ENCODE data around the gene RASA3. TPM values are rescaled to one million over a fixed set of nuclear protein-coding genes. Genes with fewer than 3 reads are reported as not detected.
"Not testable (repeated sequence)": the region's sequence is repeated elsewhere in the genome, so short reads cannot be mapped to it uniquely, and the experiment has no call there.

Gene RASA3
- total RNA-seq, 1 experiment from 2014 or later = 21.4 TPM

DNA sequence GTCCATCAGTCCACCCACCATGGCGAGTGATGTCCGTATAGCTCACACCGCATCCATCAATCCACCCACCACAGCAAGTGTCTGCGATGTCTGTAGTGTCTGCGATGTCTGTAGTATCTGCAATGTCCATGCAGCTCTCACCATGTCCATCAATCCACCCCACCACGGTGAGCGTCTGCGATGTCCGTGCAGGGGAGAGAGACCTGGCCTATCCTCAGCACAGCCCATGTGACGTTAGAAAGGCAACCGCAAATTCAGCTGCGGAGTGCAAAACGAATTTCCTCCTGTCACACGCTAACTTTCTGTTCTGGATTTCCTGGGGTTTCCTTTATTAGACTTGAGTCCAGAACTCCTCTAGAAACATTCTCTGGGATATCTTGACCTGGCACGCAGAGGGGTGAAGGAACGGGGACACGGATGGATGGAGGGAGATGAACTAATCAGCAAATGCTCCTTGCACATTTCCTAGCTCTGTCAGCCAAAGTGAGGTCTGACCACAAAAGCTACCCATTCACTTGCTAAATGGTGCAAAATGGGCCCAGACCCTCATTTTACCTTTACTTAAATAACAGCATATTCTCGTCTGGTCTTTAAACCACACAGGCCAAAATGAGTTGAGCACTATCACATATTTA lies 18.3 kb downstream of the RASA3 start:
- no peak for DNase-seq (ENCODE audit: low spot score)

DNA sequence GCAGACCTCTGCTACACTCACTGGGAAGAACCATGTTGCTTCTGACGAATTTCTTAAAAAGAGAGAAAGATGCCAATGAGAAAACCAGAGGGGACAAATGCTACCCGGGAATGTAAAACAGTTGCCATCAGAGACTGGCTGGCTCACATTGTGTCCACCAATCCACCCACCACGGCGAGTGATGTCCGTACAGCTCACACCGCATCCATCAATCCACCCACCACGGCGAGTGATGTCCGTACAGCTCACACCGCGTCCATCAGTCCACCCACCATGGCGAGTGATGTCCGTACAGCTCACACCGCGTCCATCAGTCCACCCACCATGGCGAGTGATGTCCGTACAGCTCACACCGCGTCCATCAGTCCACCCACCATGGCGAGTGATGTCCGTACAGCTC lies 19.0 kb downstream of the RASA3 start:
- not testable (repeated sequence) for DNase-seq (ENCODE audit: low spot score)

DNA sequence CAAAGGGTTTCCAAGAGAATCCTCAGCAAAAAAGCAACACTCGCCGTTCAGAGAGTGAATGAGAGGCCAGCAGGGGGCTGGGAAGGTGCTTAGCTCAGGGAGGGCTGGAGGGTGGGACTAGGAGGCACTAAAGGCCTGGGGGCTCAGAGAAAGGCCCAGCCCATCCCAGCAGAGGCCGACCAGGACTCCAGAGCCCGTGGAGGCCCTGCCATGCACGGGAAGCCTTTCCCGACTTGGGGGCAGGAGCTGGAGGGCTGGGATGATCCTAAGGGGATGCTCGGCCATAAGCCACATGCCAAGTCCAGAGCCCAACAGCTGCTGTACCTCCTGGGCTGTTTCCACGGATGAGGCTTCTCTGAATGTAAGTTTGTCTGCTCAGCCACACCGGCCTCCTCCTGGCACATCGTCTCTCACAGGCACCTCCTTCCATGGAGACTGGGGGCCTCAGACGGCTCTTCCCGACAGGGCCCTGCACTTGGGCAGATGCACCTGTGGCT lies 19.5 kb downstream of the RASA3 start:
- DNase-seq (ENCODE audit: low spot score) = no peak

DNA sequence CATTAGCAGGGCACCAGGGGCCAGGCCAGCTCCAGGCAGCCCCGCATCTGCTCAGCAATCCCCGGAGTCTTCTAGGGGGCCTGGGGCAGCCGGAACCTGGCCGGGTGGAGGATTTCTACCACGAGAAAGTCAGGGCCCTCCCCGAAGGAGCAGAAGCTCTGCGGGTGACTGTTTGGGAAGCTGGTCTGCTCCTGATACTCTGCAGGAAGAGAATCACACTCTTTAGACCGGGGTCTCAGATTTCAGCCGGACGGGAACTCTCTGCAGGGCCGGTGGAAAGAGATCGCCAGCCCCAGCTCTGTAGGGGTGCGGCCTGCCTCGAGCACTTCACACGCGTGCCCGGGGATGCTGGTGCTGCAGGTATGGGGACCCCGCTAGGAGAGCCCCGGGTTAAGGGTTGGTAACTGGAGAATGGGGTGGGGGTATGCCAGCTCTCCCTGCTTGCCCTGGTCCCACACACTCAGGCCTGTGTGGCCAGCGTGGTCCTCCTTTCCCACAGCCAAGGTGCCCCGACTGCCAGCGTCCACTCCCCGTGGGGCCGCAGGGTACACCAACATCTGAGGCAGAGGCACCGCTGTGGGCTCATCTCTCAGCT lies 20.1 kb downstream of the RASA3 start:
- DNase-seq (ENCODE audit: low spot score) = no peak

DNA sequence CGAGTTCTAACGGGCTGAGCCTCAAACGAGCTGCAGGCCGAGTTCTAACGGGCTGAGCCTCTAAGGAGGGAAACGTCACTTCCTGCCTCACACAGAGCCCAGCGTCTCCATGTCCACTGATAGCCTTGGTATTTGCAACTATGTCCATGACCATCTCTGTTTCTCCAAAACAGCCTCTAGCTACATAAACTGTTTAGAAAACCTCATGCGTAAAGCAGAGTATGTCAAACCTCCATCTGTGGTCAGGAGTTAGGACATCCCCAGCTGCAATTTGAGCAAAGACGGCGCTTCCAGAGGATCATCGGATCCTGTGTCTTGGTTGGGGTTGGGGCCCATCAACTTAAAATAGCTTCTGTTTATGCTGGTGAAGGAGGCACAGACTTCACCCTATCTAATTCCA lies 20.8 kb downstream of the RASA3 start:
- no peak for DNase-seq (ENCODE audit: low spot score)

DNA sequence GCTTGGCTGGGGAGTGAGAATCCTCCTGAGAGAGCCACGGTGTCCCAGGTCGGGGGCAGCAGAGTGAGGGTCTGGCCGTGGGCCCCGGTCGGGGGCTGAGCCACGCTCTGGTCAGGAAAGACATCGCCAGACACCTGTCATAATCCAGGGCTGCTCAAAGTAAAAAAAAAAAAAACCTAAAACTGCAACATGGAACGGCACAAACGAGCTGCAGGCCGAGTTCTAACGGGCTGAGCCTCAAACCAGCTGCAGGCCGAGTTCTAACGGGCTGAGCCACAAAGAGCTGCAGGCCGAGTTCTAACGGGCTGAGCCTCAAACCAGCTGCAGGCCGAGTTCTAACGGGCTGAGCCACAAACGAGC lies 21.6 kb downstream of the RASA3 start:
- not testable (repeated sequence) for DNase-seq (ENCODE audit: low spot score)

DNA sequence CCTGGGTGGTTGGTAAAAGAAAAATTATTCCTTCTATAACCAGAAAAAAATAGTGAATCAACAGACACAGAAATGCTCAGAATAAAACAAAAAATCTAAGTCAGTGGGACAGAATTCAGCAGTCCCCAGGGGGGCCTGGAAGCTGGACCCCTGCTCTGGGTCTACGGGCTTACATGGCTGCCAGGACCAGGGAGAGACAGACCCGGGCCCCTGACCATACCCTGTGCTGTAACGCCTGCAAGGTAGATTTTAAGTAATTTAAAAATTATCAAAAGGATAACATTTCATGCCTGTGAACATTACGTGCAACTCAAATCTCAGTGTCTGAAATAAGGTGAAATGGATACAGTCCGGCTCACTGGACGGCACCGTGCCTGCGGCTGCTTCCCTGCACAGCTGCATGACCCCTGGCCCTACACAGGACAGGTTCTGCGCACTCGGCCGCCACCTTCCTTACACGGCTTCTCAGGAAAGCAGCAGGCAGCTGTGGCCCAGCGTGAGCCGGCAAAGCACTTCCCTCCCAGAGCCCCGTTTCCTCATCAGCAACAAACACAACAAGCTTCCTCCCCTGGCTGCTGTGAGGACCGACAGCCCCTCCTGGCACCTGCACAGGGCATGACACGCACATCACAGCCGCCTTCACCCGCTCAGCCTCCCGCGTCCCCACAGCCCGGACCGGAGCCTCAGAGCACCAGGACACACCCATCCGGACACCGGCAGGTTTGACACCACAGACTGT lies 22.2 kb downstream of the RASA3 start:
- peak; percentile 54 for DNase-seq (ENCODE audit: low spot score)

DNA sequence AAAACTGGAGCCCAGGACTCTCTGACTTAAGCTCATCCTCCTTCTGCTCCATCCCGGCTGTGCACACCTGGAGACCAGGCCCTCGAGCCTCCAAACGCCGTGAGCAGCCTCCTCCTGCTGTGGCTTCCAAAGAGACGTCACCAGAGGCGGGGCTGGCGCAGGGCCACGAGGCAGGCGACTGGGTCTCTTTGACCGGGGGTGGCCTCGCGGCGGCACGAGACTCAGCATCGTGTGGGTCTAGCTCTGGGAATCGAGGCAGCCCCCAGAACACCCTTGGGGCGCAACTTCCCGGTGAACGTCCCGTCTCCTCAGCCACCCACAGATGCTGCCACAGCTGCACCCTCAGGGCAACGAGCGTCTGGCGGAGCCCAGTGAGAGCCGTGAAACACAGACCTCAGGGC lies 22.8 kb downstream of the RASA3 start:
- no peak for DNase-seq (ENCODE audit: low spot score)

DNA sequence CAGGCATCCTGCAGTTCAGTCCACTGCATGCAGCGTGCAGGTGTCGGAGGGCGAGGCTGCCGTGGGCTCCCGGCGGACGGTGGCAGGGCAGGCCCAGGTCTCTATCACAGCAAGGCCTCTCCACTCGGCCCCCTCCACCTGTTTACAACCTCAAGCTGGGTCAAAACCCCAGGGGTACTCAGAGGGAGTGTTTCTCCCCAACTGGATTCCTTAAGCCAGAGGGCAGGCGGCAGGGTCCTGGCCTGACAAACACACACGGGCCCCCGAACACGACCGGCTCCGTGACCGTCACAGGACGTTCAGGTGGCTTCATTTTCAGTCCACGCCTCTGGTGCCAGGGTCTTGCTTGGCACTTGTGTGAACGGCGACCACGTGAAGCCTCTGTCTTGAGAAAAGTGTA lies 23.5 kb downstream of the RASA3 start:
- no peak for DNase-seq (ENCODE audit: low spot score)

DNA sequence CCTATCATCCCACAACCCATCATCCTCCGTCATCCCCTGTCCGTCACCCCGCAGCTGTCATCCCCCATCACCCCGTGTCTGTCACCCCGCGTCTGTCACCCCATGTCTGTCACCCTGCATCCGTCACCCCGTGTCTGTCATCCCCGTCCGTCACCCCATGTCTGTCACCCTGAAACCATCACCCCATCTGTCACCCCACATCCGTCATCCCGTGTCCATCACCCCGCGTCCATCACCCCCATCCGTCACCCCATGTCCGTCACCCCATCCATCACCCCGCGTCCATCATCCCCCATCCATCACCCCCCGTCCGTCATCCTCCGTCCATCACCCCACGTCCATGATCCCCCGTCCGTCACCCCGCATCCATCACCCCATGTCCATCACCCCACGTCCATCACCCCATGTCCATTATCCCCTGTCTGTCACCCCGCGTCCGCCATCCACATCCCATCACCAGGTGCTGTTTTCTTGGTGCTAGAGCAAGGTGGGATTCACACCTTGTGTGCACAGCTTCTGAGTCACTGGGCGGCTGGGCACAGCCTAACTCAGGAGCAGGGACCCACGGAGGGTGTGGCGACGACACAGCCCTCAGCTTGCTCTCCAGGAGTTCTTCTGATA lies 24.2 kb downstream of the RASA3 start:
- DNase-seq (ENCODE audit: low spot score) = no peak

DNA sequence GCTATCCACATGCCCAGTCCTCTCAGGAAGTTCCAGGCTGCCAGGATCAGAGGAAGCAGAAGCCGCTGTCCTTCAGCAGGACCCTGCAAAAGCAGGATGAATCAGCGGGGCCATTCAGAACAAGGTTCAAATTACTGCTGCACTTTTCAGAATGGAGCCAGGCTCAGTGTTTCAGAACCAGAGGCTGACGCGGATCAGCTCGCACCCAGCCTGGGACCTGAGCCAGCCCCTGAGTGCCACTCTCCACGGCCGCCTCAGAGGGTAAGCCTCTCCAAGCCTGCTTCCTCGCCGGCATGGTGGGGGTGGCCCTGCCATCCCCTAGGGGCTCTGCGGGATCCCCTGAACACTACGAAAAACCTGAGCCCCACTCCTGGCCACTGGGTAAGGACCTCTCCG lies 24.7 kb downstream of the RASA3 start:
- DNase-seq (ENCODE audit: low spot score) = no peak

DNA sequence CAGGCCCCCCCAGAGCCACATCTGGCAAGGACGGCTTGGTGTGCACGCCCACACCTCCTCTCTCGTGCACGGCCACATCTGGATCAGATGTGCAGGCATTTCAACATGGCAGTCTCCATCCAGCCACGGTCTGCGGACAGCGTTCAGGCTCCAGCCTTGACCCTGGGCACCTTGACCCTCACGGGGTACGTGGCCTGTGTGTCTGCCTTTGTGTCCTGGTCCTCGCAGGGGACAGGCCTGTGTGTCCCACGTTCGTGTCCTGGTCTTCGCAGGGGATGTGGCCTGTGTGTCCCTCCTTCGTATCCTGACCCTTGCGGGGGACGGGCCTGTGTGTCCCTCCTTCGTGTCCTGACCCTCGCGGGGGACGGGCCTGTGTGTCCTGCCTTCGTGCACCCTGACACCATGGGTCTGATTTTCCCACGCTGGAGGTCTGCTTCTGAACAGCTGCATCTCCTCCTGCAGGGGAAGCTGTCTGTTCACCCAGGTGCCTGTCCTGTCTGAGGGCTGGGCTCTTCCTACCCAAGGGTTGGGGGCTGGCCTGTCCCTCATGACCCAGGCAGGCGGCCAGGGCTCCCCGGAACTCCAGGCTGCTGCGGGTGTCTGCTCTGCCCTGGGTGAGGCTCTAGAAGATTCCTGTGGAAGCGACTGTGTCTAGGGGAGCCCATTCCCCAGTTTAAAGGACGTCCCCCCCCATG lies 25.3 kb downstream of the RASA3 start:
- no peak for DNase-seq (ENCODE audit: low spot score)

DNA sequence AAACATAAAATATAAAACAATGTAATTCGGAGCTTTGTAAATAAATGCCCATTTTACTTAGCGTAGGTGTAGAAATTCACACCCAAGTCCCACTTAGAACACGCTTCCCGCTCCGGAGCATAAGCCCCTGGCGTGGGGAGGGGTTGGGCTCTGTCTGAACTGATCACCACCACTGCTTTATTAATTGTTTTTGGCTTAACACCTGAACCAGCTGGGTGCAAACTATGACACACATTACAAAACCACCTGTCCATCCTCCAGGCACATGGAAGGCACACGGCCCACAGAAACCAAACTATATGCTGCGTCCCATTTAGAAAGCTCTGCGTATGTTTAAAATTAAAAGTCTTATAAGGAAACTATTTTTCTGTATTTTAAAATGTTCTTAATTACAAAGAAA lies 25.9 kb downstream of the RASA3 start:
- no peak for DNase-seq (ENCODE audit: low spot score)

DNA sequence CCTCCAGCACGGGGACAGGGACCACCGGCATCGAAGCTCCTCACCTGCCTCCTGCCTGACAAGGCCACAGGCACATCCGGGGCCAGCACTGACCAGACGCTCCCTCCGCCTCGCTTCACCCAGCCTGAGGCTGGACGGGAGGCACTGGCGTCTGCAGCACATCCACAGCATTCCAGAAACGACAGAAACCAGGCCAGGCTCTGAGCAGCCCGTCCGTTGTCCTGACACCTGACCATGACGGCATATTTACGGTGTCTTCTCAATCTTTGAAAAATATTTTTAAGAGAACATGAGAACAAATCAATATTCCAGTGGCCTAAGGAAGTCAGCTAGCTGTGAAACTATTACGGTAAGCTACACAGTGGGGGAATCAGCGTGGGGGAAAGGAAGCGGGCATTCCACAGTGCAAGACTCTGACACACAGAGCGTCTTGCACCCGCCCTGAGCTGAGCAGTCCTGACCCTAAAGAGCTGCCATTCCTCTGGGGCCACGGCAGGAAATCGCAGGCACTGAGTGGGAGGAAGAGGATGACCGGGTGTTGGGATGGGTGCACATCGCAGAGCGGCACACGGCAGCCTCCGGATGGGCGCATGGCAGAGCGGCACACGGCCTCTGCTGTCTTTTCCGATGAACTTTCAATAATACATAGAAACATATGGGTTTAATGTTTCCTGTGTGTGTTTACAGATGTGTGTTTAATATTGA lies 26.8 kb downstream of the RASA3 start:
- no peak for DNase-seq (ENCODE audit: low spot score)

DNA sequence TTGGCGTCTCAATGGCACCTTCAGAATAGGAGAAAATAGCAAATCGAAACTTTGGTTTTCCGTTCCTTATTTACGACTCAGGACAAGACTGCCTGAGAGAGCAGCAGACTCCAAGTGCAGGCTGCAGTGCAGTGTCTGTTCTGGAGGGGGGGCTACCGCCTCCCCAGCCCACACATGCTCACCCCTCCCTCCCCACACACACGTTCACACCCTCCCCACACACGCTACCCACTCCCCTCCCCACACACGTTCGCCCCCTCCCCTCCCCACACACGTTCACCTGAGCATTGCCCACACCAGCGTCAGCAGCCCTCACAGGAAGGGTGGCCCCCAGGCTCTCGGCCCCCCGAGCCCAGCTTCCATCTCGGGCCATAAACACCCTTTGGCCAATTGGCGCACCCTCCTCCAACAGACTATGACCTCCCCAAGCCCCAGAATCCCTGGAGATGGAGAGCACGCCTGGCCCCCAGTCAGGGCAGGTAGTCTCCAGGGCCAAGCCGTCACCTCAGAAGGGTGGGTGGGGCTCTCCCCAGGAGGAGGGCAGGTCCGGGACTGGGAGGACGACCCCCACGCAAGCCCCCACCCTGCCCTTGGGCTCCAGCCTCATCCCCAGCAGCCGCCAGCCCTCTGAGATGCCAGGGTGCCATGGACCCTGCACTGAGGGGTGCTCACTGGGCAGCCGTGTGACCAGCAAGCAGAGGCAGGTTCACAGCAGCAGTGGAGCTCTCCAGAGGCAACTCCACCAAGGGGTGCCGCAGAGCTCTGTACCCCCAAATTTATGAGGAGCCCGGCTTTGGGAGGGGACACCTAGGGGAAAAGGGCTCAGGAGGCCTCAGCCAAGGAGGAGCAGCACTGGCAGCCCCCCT lies 27.5 kb downstream of the RASA3 start:
- no peak for DNase-seq (ENCODE audit: low spot score)

DNA sequence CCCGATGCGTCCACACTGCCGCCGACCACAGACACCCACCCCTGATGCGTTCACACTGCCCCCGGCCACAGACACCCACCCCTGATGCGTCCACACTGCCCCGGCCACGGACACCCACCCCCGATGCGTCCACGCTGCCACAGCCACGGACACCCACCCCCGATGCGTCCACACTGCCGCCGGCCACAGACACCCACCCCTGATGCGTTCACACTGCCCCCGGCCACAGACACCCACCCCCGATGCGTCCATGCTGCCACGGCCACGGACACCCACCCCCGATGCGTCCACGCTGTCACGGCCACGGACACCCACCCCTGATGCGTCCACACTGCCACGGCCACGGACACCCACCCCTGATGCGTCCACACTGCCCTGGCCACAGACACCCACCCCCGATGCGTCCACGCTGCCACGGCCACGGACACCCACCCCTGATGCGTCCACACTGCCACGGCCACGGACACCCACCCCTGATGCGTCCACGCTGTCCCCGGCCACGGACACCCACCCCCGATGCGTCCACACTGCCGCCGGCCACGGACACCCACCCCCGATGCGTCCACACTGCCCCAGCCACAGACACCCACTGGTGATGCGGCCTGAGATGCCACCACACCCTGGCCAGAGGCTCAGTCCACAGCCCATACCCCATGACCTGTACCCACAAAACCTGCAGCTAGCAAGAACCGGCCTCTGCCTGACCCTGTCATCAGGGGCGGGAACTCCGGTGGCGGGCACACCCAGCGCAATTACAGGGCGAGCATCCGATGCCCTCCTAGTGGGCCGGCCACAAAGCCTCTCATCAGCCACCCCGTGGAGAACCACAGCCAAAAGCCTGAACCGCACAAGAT lies 28.4 kb downstream of the RASA3 start:
- no peak for DNase-seq (ENCODE audit: low spot score)

DNA sequence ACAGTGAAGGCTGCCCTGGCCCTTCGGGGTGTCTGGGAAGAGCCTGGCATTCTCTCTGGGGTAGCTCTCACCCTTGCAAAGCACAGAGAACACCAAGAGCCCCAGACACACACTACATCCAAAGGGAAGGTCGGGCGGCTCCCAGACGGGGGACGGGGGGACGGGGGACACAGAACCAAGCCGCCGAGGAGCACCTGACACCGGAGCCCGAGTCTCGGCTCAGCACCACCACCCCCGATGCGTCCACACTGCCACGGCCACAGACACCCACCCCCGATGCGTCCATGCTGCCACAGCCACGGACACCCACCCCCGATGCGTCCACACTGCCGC lies 29.2 kb downstream of the RASA3 start:
- not testable (repeated sequence) for DNase-seq (ENCODE audit: low spot score)

DNA sequence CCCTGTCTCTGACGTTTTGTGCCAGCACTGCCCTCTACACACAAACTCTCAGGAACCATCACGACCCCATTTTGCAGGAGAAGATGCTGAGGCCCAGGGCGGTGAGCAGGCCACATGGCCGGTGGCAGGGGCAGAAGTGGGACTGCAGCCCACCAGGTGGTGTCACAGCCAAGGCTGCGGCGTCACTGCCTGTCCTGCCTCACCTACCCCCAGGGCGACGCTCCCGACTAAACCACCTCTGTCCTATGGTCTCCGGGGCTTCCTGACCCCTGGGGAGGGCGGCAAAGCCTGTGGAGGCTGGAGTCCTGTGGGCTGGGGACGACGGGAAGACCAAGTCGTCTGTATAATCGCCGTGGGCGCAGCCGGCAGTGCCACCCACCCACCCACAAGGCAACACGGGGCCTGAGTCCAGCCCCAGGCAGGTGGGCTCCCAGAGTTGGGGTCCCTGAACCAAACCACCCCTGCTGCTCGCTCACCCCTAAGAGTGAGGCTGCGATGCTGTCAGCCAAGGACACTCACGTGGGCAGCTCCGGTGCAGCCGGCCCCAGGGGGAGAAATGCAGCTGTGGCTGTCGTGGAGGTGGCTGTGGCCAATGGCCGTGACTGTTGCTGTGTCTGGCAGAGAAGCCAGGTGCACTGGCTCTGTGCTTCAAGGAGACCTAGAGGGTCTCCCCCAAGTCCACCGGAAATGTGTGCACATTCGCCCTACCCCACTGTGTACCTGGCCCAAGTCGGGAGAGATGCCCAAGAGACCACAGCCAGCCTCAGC lies 29.7 kb downstream of the RASA3 start:
- no peak for DNase-seq (ENCODE audit: low spot score)

DNA sequence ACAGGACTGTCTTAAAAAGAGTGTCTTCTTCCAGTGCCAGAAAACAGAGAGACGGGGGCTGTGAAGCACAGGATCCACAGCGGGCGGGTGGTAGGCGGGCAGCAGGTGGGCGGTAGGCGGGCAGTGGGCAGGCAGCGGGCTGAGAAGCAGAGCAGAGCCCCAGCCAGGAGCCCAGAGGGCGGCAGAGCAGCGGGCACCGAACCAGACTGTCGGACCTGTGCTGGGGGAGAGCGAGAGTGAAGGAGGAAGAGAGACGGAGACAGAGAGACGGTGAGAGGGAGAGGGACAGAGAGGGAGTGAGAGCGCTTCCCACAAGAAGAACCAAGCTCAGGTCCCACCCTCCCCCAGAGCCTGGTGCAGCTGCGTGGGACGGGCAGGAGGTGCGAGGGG lies 30.3 kb downstream of the RASA3 start:
- no peak for DNase-seq (ENCODE audit: low spot score)
